NT2/D1 (cell line): Measurements from ENCODE around the gene ADARB2.
"Not testable (repeated sequence)": the region's sequence is repeated elsewhere in the genome, so short reads cannot be mapped to it uniquely, and the experiment has no call there.

Experiments used
- DNase-seq: peaks from one replicate; pipeline ENCODE4 v3.0.0-alpha.2; 2011; ENCODE audit warnings: low read depth, low spot score
- H3K27me3 ChIP-seq: 2 replicates; pipeline ENCODE4 v1.6.0; 2011; ENCODE audit warnings: mild to moderate bottlenecking; ENCODE audit not compliant: insufficient read length, insufficient read depth
- H3K36me3 ChIP-seq: 2 replicates; pipeline ENCODE4 v1.6.1; 2011; ENCODE audit warnings: mild to moderate bottlenecking, low read length, mixed read lengths; ENCODE audit not compliant: insufficient read depth, insufficient read length
- H3K4me1 ChIP-seq: 2 replicates; pipeline ENCODE4 v1.5.1; 2011; ENCODE audit not compliant: insufficient read depth, insufficient read length
- H3K4me3 ChIP-seq: 2 replicates; pipeline ENCODE4 v1.5.1; 2011; ENCODE audit warnings: low read depth; ENCODE audit not compliant: insufficient read length
- H3K9ac ChIP-seq: 2 replicates; pipeline ENCODE4 v1.6.0; 2011; ENCODE audit warnings: low read depth; ENCODE audit not compliant: insufficient read length
- H3K9me3 ChIP-seq: 2 replicates; pipeline ENCODE4 v1.5.1; 2011; ENCODE audit warnings: mild to moderate bottlenecking, low read length; ENCODE audit not compliant: insufficient read depth
- SUZ12 ChIP-seq: IDR thresholded peaks from 2 replicates; pipeline ENCODE4 v1.6.1; 2011; ENCODE audit not compliant: insufficient read length, insufficient read depth; ENCODE audit errors: extremely low read depth
- YY1 ChIP-seq: IDR thresholded peaks from 2 replicates; pipeline ENCODE4 v1.6.1; 2011; ENCODE audit not compliant: insufficient read length, insufficient read depth
- ZNF274 ChIP-seq: IDR thresholded peaks from 2 replicates; pipeline ENCODE4 v1.6.1; 2011; ENCODE audit warnings: mild to moderate bottlenecking, low read depth, low read length

The ADARB2 gene

GRCh38 chr10:1335642-1336041, 401.7 kb downstream of the ADARB2 start:
- Histone ChIP-seq H3K9me3 (no peaks in the 10 kb centered on the region), H3K4me1 (no peaks in the 10 kb centered on the region), H3K27me3 (no peaks in the 10 kb centered on the region), H3K4me3 (no peak overlapping the region), H3K36me3 (no peaks in the 10 kb centered on the region), H3K9ac (no peak overlapping the region)
- TF ChIP-seq ZNF274 (no peak), YY1 (no peak), SUZ12 (no peak)
- DNase-seq = no peak

GRCh38 chr10:1333981-1334380, 403.3 kb downstream of the ADARB2 start:
- no peak overlapping the region for H3K9ac ChIP-seq
- no peaks in the 10 kb centered on the region for H3K27me3 ChIP-seq
- TF ChIP-seq ZNF274 (no peak), SUZ12 (no peak), YY1 (no peak)
- no peaks in the 10 kb centered on the region for H3K9me3 ChIP-seq
- no peak for DNase-seq
- H3K4me1 ChIP-seq = no peaks in the 10 kb centered on the region
- H3K4me3 ChIP-seq = no peak overlapping the region
- H3K36me3 ChIP-seq = no peaks in the 10 kb centered on the region

GRCh38 chr10:1331560-1331959, 405.8 kb downstream of the ADARB2 start:
- Histone ChIP-seq H3K4me3 (no peak overlapping the region), H3K9me3 (peaks cover 4% of the 10 kb centered on the region; the same call in 1 of the 2 replicates), H3K9ac (no peak overlapping the region), H3K36me3 (no peaks in the 10 kb centered on the region), H3K27me3 (no peaks in the 10 kb centered on the region), H3K4me1 (no peaks in the 10 kb centered on the region)
- no peak for TF ChIP-seq ZNF274
- TF ChIP-seq YY1 = no peak
- TF ChIP-seq SUZ12 = no peak
- DNase-seq = no peak

GRCh38 chr10:1329622-1330021, 407.7 kb downstream of the ADARB2 start:
- Histone ChIP-seq H3K36me3 (no peaks in the 10 kb centered on the region), H3K9me3 (peaks cover 4% of the 10 kb centered on the region; the same call in 1 of the 2 replicates), H3K4me1 (no peaks in the 10 kb centered on the region), H3K9ac (no peak overlapping the region), H3K4me3 (no peak overlapping the region), H3K27me3 (no peaks in the 10 kb centered on the region)
- no peak for DNase-seq
- no peak for TF ChIP-seq ZNF274
- TF ChIP-seq YY1 = no peak
- no peak for TF ChIP-seq SUZ12

GRCh38 chr10:1328981-1329614, 408.2 kb downstream of the ADARB2 start:
- DNase-seq = no peak
- TF ChIP-seq YY1 (no peak), SUZ12 (no peak), ZNF274 (no peak)
- Histone ChIP-seq H3K4me3 (no peak overlapping the region), H3K9me3 (peaks cover 4% of the 10 kb centered on the region; the same call in 1 of the 2 replicates), H3K36me3 (no peaks in the 10 kb centered on the region), H3K9ac (no peak overlapping the region), H3K27me3 (no peaks in the 10 kb centered on the region), H3K4me1 (no peaks in the 10 kb centered on the region)

- no peaks in the 10 kb centered on the region for H3K27me3 ChIP-seq
- H3K4me1 ChIP-seq = no peaks in the 10 kb centered on the region
- no peak for TF ChIP-seq ZNF274
- no peaks in the 10 kb centered on the region for H3K36me3 ChIP-seq
- no peak overlapping the region for H3K4me3 ChIP-seq
- H3K9me3 ChIP-seq = peaks cover 4% of the 10 kb centered on the region; the same call in 1 of the 2 replicates
- no peak overlapping the region for H3K9ac ChIP-seq
- no peak for DNase-seq
These were observed 409.0 kb downstream of the ADARB2 start for GRCh38 chr10:1328161-1328823.

- H3K4me3 ChIP-seq = no peak overlapping the region
- no peaks in the 10 kb centered on the region for H3K36me3 ChIP-seq
- no peak overlapping the region for H3K9ac ChIP-seq
- no peak for TF ChIP-seq SUZ12
- no peaks in the 10 kb centered on the region for H3K27me3 ChIP-seq
- peaks cover 4% of the 10 kb centered on the region; the same call in 1 of the 2 replicates for H3K9me3 ChIP-seq
- DNase-seq = no peak
- no peaks in the 10 kb centered on the region for H3K4me1 ChIP-seq
These were observed 409.6 kb downstream of the ADARB2 start for GRCh38 chr10:1327759-1328158.

GRCh38 chr10:1326514-1326913, 410.8 kb downstream of the ADARB2 start:
- H3K9ac ChIP-seq, H3K9me3 ChIP-seq, H3K27me3 ChIP-seq, DNase-seq, H3K4me1 ChIP-seq, H3K4me3 ChIP-seq, H3K36me3 ChIP-seq: not testable (repeated sequence)
